Adrenal gland (tissue), 12 donors: ENCODE results near the gene ZNF548. TPM values are rescaled to one million over a fixed set of nuclear protein-coding genes. Genes with fewer than 3 reads are reported as not detected.

Source experiments
- DNase-seq, 7 donors: peaks; one replicate each; pipeline ENCODE4 v3.0.0-alpha.2; 2019 to 2020
- H3K27ac ChIP-seq, 5 donors: fragments of 200-600 bp; sonication (generic) in 4 of 5; 1 replicate in 3 of 5; 2 replicates in 2 of 5; pipeline versions ENCODE4 v1.5.1 to v1.8.0; 2016 to 2020; ENCODE audit warnings: mild to moderate bottlenecking in 1 of 5
- H3K27me3 ChIP-seq: fragments of 200-600 bp; 2 replicates; pipeline ENCODE4 v1.8.0; 2021
- H3K36me3 ChIP-seq, 2 donors: fragments of 200-600 bp; replicated peaks in 1 of 2; 1 replicate in 1 of 2; 2 replicates in 1 of 2; pipeline versions ENCODE4 v1.5.1 to v1.8.0; 2018 to 2022
- H3K4me1 ChIP-seq, 2 donors: fragments of 200-600 bp; replicated peaks in 1 of 2; 1 replicate in 1 of 2; 2 replicates in 1 of 2; pipeline versions ENCODE4 v1.5.1 to v1.8.0; 2018 to 2021
- H3K4me3 ChIP-seq, 4 donors: fragments of 200-600 bp; sonication (generic) in 3 of 4; one replicate each; pipeline ENCODE4 v1.5.1; 2016 to 2018
- H3K9me3 ChIP-seq, 3 donors: fragments of 200-600 bp; sonication (generic) in 1 of 3; replicated peaks in 1 of 3; 1 replicate in 2 of 3; 2 replicates in 1 of 3; pipeline versions ENCODE4 v1.5.1 to v1.8.0; 2016 to 2021
- POLR2A ChIP-seq, 2 donors: fragments of 450-650 bp; IDR thresholded peaks; one replicate each; pipeline ENCODE4 v1.6.1; 2017; ENCODE audit warnings: antibody characterized with exemption in 2 of 2, mild to moderate bottlenecking in 2 of 2, moderate library complexity in 1 of 2
- WGBS, 4 donors: extraction: QIAGEN DNeasy Blood & Tissue Kit in 2 of 4; methylation state at CpG; one replicate each; pipeline versions ENCODE4 v1.1.5 to v1.1.7; 2013 to 2017; 5-methylcytosine and 5-hydroxymethylcytosine counted together
- intact Hi-C, 2 donors: fragments of 100-400 bp; cut with DNase I; formaldehyde crosslinking; loops; one replicate each; pipeline versions ENCODE4 v1.14.1 to v1.15.0; 2022 to 2023
- polyA plus RNA-seq, 3 donors: library from polyadenylated mRNA; stranded (reverse); fragments of 200-250 nt in 2 of 3; fragments of 350-450 nt in 1 of 3; fragmentation: Illumina TruSeq in 1 of 3; extraction: RNeasy Lipid Tissue Mini Kit (QIAGEN cat#74804) in 1 of 3; gene quantifications; one replicate each; pipeline ENCODE4 v1.2.3, GENCODE V29; 2013 to 2014
- total RNA-seq, 9 donors: library from RNA; depleted of rRNA in 4 of 9; stranded (reverse); fragments of >200 nt in 4 of 9; fragments of 120-200 nt in 1 of 9; fragmentation: NEBNext Ultra II Directional in 1 of 9; extraction: Animal tissue kit (Norgen Biotek cat#: 25700) in 1 of 9; gene quantifications; one replicate each; pipeline versions ENCODE4 v1.1.0 to v1.2.4, GENCODE V29; 2013 to 2023
- TF ChIP-seq, protein P1 (sequence below), 6 experiments: fragments of 450-650 bp in 4 of 6; fragments of 200-600 bp in 2 of 6; sonication (generic) in 1 of 6; IDR thresholded peaks; 1 replicate in 5 of 6; 2 replicates in 1 of 6; pipeline versions ENCODE4 v1.5.1 to v1.8.0; 2016 to 2021; ENCODE audit warnings: antibody characterized with exemption in 6 of 6, mild to moderate bottlenecking in 2 of 6, moderate library complexity in 1 of 6
- donor health status: healthy with polysubstance abuse.
- donor health status: Bipolar disorder and iron deficiency.
- donor health status: DM: yes; HTN: yes; CAD: no.
- donor health status: DM: no; HTN: no; CAD: no.
- donor health status: DM: no; HTN: no; CAD: no.
- donor health status: DM: yes; HTN: yes; CAD: no.

The ZNF548 gene
- total and polyA plus RNA-seq, 12 donors, result 4.6 to 21.7 (median 13.2) TPM

DNA sequence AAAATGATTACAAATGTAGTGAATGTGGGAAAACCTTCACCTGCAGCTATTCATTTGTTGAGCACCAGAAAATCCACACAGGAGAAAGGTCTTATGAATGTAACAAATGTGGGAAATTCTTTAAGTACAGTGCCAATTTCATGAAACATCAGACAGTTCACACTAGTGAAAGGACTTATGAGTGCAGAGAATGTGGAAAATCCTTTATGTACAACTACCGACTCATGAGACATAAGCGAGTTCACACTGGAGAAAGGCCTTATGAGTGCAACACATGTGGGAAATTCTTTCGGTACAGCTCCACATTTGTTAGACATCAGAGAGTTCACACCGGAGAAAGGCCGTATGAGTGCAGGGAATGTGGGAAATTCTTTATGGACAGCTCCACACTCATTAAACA is 9.2 kb downstream of the ZNF548 start:
- TF ChIP-seq, protein P1, sequence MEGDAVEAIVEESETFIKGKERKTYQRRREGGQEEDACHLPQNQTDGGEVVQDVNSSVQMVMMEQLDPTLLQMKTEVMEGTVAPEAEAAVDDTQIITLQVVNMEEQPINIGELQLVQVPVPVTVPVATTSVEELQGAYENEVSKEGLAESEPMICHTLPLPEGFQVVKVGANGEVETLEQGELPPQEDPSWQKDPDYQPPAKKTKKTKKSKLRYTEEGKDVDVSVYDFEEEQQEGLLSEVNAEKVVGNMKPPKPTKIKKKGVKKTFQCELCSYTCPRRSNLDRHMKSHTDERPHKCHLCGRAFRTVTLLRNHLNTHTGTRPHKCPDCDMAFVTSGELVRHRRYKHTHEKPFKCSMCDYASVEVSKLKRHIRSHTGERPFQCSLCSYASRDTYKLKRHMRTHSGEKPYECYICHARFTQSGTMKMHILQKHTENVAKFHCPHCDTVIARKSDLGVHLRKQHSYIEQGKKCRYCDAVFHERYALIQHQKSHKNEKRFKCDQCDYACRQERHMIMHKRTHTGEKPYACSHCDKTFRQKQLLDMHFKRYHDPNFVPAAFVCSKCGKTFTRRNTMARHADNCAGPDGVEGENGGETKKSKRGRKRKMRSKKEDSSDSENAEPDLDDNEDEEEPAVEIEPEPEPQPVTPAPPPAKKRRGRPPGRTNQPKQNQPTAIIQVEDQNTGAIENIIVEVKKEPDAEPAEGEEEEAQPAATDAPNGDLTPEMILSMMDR (IDR thresholded peaks at IDR 0.05), result no peak
- no peak for TF ChIP-seq POLR2A (IDR thresholded peaks at IDR 0.05)
- no peaks in the 10 kb centered on the region for H3K27me3 ChIP-seq
- no peak overlapping the region for H3K4me3 ChIP-seq
- intact Hi-C loops, result no loop called here
- H3K9me3 ChIP-seq, result peaks cover 0 to 4% (median 0%) of the 10 kb centered on the region in 3 donors
- no peaks in the 10 kb centered on the region for H3K4me1 ChIP-seq
- no peak for DNase-seq
- H3K27ac ChIP-seq, result no peak overlapping the region
- peaks cover 0 to 37% of the 10 kb centered on the region in 2 donors for H3K36me3 ChIP-seq
- WGBS, 4 donors, result 95 to 98% (median 97%) methylated on average over 5 of the region's 5 CpGs

DNA sequence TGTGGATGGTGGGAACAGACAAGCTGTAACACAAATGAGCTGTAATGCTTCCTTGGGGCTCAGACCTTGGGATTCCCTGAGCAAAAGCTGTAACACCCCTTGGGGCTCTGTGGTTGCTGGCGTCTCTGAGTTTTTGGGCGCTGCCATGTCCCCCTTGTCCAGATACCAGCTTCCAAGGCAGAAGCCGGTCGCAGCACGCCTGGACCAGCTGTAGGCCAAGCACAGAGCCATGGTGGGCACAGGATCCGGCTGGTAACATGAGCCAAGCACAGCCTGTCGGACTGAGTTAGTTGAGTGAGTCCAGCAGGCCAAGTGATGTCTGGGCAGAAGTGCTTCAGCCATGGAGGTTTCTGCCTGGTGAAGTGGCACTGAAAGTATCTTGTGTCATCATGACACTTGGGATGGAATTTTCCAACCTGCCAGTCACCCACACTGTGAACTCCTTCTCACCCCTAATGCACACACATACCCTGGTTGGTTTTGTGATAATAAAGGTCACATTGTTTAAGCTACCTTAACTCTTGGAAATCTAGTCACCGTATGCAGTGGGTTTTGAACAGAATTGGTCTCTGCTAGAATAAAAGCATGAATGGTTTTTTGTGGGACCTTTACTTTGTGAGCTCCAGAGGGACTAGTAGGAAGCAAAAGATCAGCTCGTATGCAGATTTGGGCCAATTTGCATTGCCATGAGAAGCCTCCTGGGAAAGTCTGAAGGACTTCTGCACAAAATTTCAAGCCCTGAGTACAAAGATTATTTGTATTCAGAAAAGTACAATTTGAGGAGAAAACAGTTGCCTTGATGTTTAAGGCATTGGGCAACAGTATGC is 14.3 kb downstream of the ZNF548 start:
- peaks cover 0 to 8% of the 10 kb centered on the region in 2 donors for H3K36me3 ChIP-seq

DNA sequence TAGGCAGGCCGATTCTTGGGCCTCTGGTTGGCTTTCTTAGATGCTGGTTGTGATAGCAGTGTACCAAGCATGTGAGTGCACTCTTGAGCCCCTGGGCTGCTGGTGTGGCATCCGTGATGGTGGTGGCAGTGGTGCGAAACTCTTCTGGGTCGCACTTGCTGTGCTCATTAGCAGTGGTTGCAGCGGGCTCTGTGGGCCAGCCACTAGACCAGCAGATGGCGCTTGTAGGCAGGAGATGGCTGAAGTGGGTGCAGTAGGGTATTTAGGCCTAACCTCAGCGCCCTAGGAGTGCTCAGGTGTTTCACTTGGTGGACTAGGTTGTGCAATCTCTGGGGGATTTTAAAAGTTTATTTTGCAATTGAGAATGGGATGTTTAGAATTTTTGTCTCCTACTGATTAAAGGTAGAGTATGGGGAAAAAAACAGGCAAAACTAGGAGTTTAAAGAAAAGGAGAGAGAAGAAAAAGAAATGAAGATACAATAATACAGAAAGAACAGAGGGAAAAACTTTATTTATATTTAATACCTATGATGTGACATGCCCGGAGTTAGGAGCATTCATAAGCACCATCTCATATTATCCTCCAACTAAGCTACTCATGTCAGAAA is 17.0 kb downstream of the ZNF548 start:
- DNase-seq, result peak; percentile 46 to 82 (median 61)
- WGBS, 4 donors, result 14 to 25% (median 20%) methylated on average over 2 to 8 of the region's 8 CpGs

More for the DNA sequence above, 14.3 kb downstream of the ZNF548 start:
- Histone ChIP-seq H3K4me3 (no peak overlapping the region), H3K9me3 (peaks cover 0 to under 1% (median 0%) of the 10 kb centered on the region in 3 donors), H3K27ac (no peak overlapping the region), H3K4me1 (no peaks in the 10 kb centered on the region), H3K27me3 (no peaks in the 10 kb centered on the region)
- 86 to 98% (median 95%) methylated on average over 2 to 9 of the region's 9 CpGs for WGBS, 4 donors
- no peak for TF ChIP-seq POLR2A (IDR thresholded peaks at IDR 0.05)
- TF ChIP-seq, protein P1 (IDR thresholded peaks at IDR 0.05), result no peak
- DNase-seq, result no peak
- intact Hi-C loops, result no loop called here

More for the DNA sequence above, 17.0 kb downstream of the ZNF548 start:
- Histone ChIP-seq H3K27me3 (no peaks in the 10 kb centered on the region), H3K36me3 (no peaks in the 10 kb centered on the region), H3K4me1 (peaks cover 0 to 9% of the 10 kb centered on the region in 2 donors), H3K27ac (no peak overlapping the region), H3K9me3 (no peaks in the 10 kb centered on the region), H3K4me3 (no peak overlapping the region)
- TF ChIP-seq POLR2A (IDR thresholded peaks at IDR 0.05), result no peak
- TF ChIP-seq, protein P1 (IDR thresholded peaks at IDR 0.05), result peak; percentile 42 to 62 (median 53)
- intact Hi-C loops, result no loop called here
